CD4-positive, alpha-beta T cell treated with Interferon gamma for 1 hour (primary cell): ENCODE results near the gene HS3ST4.

ENCODE experiments used
- DNase-seq: peaks from one replicate; pipeline ENCODE4 v3.0.0-alpha.2; 2020

The HS3ST4 gene

GRCh38 chr16:25905810-25906209 is 214.1 kb downstream of the HS3ST4 start:
- DNase-seq = no peak

GRCh38 chr16:25910971-25911370 is 219.2 kb downstream of the HS3ST4 start:
- DNase-seq = no peak

- DNase-seq = no peak
Observed at GRCh38 chr16:25912321-25912720, 220.6 kb downstream of the HS3ST4 start.

GRCh38 chr16:25914357-25914962 is 222.7 kb downstream of the HS3ST4 start:
- no peak for DNase-seq

DNA sequence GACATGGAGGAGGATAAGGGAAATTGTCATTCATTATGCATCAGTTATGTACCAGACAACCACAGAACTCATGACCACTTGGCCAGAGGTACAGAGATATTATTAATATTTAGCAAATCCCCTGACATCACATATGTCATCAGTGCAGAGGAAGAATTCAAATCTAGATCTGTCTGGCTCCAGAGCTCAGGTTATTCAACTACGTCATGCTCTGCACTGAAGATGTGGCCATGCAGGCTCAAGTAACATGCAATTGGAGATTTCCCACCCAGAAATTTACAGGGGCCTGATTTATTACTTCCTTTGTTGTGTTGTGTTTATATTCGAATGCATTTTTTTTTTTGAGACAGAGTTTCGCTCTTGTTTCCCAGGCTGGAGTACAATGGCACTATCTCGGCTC is 224.3 kb downstream of the HS3ST4 start:
- no peak for DNase-seq

- DNase-seq = no peak
Observed at GRCh38 chr16:25922438-25922837, 230.7 kb downstream of the HS3ST4 start.

GRCh38 chr16:25925421-25925820 is 233.7 kb downstream of the HS3ST4 start:
- no peak for DNase-seq

DNA sequence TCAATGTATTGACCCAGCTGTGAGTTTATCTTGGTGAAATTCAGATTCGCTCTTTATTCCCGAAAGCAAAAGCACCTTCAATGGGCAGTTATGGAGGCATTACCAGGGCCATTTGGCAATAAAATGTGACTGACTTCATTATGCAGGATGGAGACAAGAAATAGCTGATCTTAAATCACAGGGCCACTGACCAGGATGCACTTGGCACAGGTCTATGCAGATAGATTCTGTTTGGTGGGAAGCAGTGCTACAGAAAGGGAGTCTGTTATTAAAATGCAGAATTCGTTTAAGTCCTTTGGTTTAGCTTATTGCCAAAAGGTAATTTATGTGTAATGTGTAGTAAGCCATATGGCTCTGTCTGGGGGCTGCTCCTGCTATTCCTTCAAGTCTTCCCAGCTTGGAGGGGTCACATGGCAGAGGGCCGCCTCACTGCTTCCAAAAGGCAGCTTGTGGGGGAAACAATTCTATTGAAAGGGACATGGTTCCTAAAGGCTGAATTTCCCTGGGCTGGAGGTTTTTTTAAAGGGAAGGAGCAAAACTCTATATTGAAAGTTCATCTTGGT is 239.8 kb downstream of the HS3ST4 start:
- DNase-seq = no peak

GRCh38 chr16:25941800-25942499 is 250.2 kb downstream of the HS3ST4 start:
- DNase-seq = no peak

GRCh38 chr16:25950586-25951281 is 259.0 kb downstream of the HS3ST4 start:
- no peak for DNase-seq

DNA sequence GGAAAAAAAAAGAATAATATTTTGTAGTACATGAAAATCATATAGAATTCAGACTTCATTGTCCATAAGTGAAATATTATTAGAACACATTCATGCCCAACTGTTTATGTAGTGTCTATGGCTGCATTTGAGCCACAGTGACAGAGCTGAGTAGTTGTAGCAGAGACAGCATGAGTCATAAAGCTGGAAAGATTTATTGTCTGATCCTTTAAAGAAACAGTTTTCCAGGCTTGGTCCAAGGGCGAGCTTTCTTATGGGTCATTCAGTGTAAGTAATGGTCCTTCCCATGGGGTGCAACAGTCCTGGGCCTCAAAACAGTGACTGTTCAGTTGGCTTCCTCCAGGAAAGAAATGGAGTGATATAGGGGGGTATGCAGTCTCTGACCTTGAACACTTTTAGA is 260.2 kb downstream of the HS3ST4 start:
- no peak for DNase-seq

DNA sequence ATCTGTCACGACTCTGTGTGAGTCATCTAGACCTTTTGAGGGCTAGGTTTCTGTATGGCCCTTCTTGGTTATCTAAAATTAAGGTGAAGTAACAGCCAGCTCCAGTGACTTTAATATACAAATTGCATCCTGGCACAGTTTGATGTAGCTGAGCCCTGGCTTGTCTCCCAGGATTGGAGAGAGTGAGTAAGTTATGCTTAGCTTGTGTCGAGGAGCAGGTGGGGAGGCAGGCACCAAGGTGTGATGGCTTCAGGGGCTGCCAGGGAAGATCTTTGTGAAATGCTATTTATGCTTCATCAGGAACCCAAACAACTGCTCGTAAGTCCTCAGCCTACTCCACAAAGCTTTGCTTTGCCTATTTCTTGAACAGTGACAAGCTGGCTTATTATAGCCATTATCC is 261.2 kb downstream of the HS3ST4 start:
- no peak for DNase-seq

DNA sequence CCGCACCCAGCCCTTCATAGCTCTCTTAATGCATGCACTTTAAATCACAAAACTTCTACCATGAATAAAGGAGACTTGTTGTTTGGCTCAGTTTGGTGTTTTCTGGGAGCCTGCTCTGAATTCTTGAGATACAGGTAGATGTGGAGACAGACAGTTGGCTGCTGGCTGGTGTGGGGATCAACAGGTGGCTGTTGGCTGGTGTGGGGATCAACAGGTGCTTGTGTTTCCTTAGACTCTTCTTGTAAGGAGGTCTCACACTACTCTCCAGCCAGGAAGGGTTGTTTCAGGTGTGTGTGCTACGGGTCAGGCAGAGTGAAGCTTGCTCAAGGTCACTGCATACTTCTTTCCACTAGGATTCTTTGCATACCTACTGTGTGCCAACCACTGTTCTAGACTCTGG is 265.9 kb downstream of the HS3ST4 start:
- DNase-seq = no peak

GRCh38 chr16:25959221-25959620 is 267.5 kb downstream of the HS3ST4 start:
- DNase-seq = no peak

DNA sequence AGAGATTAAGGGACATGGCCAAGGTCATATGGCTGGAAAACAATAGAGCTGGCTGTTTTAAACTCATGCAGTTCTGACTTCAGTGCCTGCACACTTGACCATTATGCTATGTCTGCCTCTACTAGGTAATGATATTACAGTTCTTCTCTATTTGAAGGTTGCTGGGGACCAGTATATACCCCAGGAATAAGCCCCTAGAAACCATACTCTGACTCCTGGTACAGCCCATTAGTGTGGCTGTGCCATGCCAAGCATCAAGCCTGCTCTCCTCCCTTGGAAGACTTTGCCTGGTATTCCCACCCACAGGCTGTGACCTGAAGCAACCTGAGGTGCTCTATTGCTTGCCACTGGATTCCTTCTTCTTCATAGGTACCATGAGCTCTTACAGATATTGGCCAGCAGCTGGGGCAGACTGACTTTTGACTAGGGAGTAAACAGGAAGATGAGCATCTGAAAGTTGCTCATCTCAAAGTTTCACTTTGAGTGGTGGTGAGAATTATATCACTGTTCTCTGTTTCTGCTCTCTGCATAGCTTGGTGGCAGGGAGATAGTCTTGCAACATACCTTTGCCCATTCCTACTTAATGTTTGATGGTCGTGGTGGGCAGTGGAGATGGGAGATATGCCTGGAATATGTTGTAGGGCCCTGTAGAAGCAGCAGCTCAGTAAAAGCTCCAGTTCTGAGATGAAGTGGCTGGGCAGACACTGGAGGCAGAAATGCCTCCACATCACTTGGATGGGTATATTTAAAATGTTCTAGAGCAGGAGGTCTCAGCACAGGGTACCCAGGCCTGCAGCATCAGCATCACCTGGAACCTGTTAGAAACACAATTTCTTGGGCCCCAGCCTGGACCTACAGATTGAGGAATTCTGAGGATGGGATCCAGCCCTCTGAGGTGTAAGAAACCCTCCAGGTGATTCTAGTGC is 274.7 kb downstream of the HS3ST4 start:
- DNase-seq = no peak

DNA sequence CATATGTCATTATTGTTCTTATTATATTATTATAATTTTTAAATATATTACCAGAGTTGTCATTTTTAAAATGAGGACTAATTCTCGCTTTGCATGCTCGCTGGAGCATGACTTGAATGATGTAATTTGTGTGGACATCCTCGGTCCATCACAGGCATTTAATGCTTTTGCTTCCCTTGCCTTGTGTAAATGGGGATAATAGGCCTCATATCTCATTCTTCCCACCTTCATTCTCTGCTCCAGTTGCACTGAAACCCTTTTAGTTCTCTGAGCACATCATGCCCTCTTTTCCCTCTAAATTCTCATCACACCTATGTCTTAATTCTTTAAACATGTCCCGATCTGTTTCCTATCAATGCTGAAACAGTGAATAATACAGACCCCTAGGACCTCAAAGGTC is 285.4 kb downstream of the HS3ST4 start:
- DNase-seq = no peak

DNA sequence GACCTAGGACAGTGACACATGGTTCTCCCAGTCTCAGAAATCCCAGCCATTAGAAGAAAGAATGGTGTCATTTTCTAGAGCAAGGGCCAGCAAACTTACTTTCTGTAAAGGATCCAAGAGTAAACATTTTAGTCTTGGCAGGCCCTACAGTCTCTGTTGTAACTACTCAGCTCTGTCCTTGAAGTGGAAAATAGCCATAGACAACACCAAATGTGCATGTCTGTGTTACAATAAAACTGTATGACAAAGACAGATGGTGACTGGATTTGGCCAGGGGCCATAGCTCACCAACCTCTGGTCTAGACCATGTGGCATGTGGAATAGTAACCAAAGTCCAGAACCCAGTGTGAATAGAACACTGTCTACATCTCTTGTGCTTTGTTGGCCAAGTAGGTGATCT is 286.5 kb downstream of the HS3ST4 start:
- no peak for DNase-seq

DNA sequence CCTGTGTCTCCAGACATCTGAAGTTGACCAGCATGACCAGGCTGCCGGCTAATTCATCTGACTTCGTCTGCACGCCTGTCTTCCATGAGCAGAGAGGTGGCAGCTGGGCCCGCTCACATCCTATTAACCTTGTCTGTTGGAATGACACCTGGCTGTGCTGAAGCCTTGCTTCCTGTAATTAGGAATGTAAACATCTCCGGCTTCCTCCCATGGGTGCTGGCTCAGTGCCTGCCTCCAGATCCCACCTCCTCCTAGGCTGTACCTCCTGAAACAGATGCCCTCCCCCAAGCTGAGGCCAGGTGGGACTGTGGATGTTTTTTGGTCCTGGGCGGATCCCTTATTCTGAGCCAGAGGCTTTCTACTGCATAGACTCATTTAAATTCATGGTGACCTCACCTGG is 296.3 kb downstream of the HS3ST4 start:
- no peak for DNase-seq

DNA sequence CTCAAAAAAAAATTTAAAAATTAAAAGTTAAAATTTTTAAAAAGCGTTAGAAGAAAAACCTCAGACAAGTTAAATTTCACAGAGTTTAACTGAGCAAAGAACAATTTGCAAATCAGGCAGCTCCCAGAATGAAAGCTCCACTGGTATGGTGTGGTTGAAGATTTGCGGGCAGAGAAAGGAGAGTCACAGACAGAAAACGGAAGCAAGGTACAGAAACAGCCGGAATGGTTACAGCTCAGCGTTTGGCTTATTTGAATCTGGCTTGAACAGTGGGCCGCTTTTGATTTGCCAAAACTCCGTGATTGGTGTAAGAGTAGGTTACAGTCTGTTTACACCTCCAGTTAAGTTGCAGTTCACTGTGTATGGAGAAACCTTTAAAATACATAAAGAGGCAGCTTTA is 297.1 kb downstream of the HS3ST4 start:
- no peak for DNase-seq

- no peak for DNase-seq
Observed at GRCh38 chr16:25996052-25996451, 304.3 kb downstream of the HS3ST4 start.

DNA sequence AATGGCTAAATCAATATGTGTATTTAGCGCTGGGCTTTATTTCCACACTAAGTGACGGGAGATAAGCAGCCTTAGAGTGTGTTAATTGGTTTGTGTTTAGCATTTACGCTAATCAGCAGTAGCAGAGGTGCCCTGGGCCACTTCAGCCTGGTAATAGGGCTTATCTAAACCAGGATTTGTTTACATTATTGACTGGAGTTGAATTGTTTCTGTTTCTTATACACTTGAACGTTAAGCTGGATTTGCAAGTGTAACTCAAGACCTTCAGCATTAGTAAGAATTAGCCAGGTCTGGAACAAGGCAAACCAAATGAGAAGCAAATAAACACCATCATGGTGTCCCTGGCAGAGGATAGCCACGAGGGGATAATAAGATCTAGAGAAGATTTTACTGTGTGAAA is 313.6 kb downstream of the HS3ST4 start:
- DNase-seq = no peak

DNA sequence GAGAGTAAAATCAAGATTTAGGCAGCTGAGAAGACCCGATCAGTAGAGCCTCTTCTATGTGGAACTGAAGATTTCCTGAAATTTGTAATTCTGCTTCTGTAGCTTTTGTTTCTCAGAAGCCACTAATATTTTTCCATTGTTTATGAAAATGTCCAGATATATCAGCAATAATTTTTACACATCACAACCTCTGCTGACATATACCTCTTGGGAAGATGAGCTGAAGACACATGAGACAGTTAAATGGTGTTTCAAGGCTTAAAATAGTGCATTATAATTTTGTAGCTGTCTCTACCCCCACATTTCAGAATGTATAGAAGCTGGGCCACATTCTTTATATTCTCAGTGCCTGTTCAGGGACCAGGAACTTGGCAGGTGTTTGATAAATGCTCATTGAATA is 320.6 kb downstream of the HS3ST4 start:
- no peak for DNase-seq

GRCh38 chr16:26015776-26016175 is 324.0 kb downstream of the HS3ST4 start:
- DNase-seq = no peak
